Neuronal stem cell (in vitro differentiated cells): ENCODE data around the gene PTPRJ.

Experiments used
- DNase-seq: peaks from one replicate; pipeline ENCODE4 v3.0.0-alpha.2; 2013; ENCODE audit warnings: low spot score
- H2AFZ ChIP-seq: one replicate; pipeline ENCODE4 v1.6.1; 2013; ENCODE audit warnings: mild to moderate bottlenecking, low read length, inconsistent platforms
- H2AK5ac ChIP-seq: 2 replicates; pipeline ENCODE4 v1.6.1; 2013; ENCODE audit warnings: low read depth, mild to moderate bottlenecking, inconsistent platforms, low read length, moderate library complexity, mixed read lengths
- H2BK120ac ChIP-seq: 2 replicates; pipeline ENCODE4 v1.6.1; 2013; ENCODE audit warnings: low read depth, mild to moderate bottlenecking, inconsistent platforms, low read length, moderate library complexity, mixed read lengths
- H2BK12ac ChIP-seq: one replicate; pipeline ENCODE4 v1.6.1; 2013; ENCODE audit warnings: low read length, inconsistent platforms
- H2BK15ac ChIP-seq: 2 replicates; pipeline ENCODE4 v1.6.1; 2013; ENCODE audit warnings: mild to moderate bottlenecking, low read length, inconsistent platforms, mixed read lengths
- H2BK5ac ChIP-seq: one replicate; pipeline ENCODE4 v1.6.1; 2013; ENCODE audit warnings: inconsistent platforms, mild to moderate bottlenecking, low read length, moderate library complexity
- H3K14ac ChIP-seq: one replicate; pipeline ENCODE4 v1.6.1; 2013; ENCODE audit warnings: low read length, inconsistent platforms
- H3K18ac ChIP-seq: 2 replicates; pipeline ENCODE4 v1.6.1; 2013; ENCODE audit warnings: low read length, inconsistent platforms
- H3K23ac ChIP-seq: 2 replicates; pipeline ENCODE4 v1.6.1; 2013; ENCODE audit warnings: low read depth, mild to moderate bottlenecking, mixed read lengths, low read length, inconsistent platforms; ENCODE audit not compliant: poor library complexity
- H3K27ac ChIP-seq: replicated peaks from 3 replicates; pipeline ENCODE4 v1.5.1; 2013; ENCODE audit warnings: low read length, inconsistent platforms
- H3K27me3 ChIP-seq, 3 experiments: 2 replicates each; pipeline ENCODE4 v1.6.1; 2013; ENCODE audit warnings: low read length in 3 of 3, mild to moderate bottlenecking in 2 of 3, inconsistent platforms in 1 of 3, low read depth in 1 of 3, mixed read lengths in 1 of 3, moderate library complexity in 1 of 3; ENCODE audit not compliant: control insufficient read depth in 3 of 3, insufficient read depth in 3 of 3
- H3K36me3 ChIP-seq, 2 donors: replicated peaks in 1 of 2; 2 replicates each; pipeline ENCODE4 v1.6.1; 2013; ENCODE audit warnings: low read length in 2 of 2; ENCODE audit not compliant: control insufficient read depth in 2 of 2, insufficient read depth in 2 of 2
- H3K4ac ChIP-seq: 2 replicates; pipeline ENCODE4 v1.6.1; 2013; ENCODE audit warnings: inconsistent platforms, mild to moderate bottlenecking, low read length, moderate library complexity
- H3K4me1 ChIP-seq, 2 donors: 1 replicate in 1 of 2; 2 replicates in 1 of 2; pipeline ENCODE4 v1.6.1; 2013; ENCODE audit warnings: low read length in 2 of 2, low read depth in 1 of 2; ENCODE audit not compliant: control insufficient read depth in 2 of 2, insufficient read depth in 1 of 2
- H3K4me2 ChIP-seq: one replicate; pipeline ENCODE4 v1.6.1; 2013; ENCODE audit warnings: mild to moderate bottlenecking, low read length, inconsistent platforms; ENCODE audit not compliant: insufficient read depth, poor library complexity, severe bottlenecking
- H3K4me3 ChIP-seq, 2 donors: 2 replicates each; pipeline ENCODE4 v1.5.1; 2013; ENCODE audit warnings: low read length in 2 of 2, mild to moderate bottlenecking in 2 of 2, inconsistent platforms in 1 of 2, moderate library complexity in 1 of 2
- H3K79me1 ChIP-seq: one replicate; pipeline ENCODE4 v1.6.1; 2013; ENCODE audit warnings: low read depth, mild to moderate bottlenecking, inconsistent platforms, low read length, moderate library complexity
- H3K9ac ChIP-seq: one replicate; pipeline ENCODE4 v1.6.1; 2013; ENCODE audit warnings: mild to moderate bottlenecking, low read depth, low read length, inconsistent platforms; ENCODE audit not compliant: poor library complexity
- H3K9me3 ChIP-seq, 2 donors: replicated peaks in 1 of 2; 2 replicates each; pipeline versions ENCODE3 to v1.6.1; 2013; ENCODE audit warnings: low read length in 2 of 2, mild to moderate bottlenecking in 2 of 2, inconsistent platforms in 1 of 2, low read depth in 1 of 2, mixed read lengths in 1 of 2, moderate library complexity in 1 of 2; ENCODE audit not compliant: control insufficient read depth in 2 of 2, insufficient read depth in 1 of 2
- H4K8ac ChIP-seq: one replicate; pipeline ENCODE4 v1.6.1; 2013; ENCODE audit warnings: low read depth, mild to moderate bottlenecking, inconsistent platforms, low read length, moderate library complexity
- H4K91ac ChIP-seq: one replicate; pipeline ENCODE4 v1.6.1; 2013; ENCODE audit warnings: low read length, low read depth, mild to moderate bottlenecking, inconsistent platforms; ENCODE audit not compliant: poor library complexity
- WGBS, 2 donors: extraction: QIAGEN DNeasy Blood & Tissue Kit; methylation state at CpG; one replicate each; pipeline ENCODE4 v1.1.7; 2013; ENCODE audit warnings: missing lambda C conversion rate in 2 of 2, mixed read lengths in 1 of 2; ENCODE audit not compliant: insufficient read length in 2 of 2, insufficient replicate concordance in 1 of 2; ENCODE audit errors: extremely low coverage in 2 of 2; 5-methylcytosine and 5-hydroxymethylcytosine counted together

PTPRJ gene

GRCh38 chr11:48032721-48033120 is 52.4 kb downstream of the PTPRJ start:
- Histone ChIP-seq H3K23ac (no peak overlapping the region), H3K27ac (no peak overlapping the region), H4K8ac (no peak overlapping the region), H2AFZ (no peak overlapping the region), H3K79me1 (no peaks in the 10 kb centered on the region), H3K9me3 (no peaks in the 10 kb centered on the region), H3K4me1 (peaks cover 18 to 19% of the 10 kb centered on the region in 2 donors), H2BK120ac (no peak overlapping the region), H3K4me3 (no peak overlapping the region), H4K91ac (no peak overlapping the region), H2BK15ac (no peak overlapping the region), H3K14ac (no peak overlapping the region), H3K27me3 (no peaks in the 10 kb centered on the region), H3K4ac (no peak overlapping the region), H3K4me2 (no peak overlapping the region), H2BK5ac (no peak overlapping the region), H3K36me3 (peaks cover 0 to 6% of the 10 kb centered on the region in 2 donors), H3K9ac (no peak overlapping the region), H2BK12ac (no peak overlapping the region), H2AK5ac (no peak overlapping the region), H3K18ac (no peak overlapping the region)
- WGBS, 2 donors = 100% methylated on average over 1 of the region's 6 CpGs; no CpG with 5 or more reads in 1 of the 2 donors
- no peak for DNase-seq

- no peak overlapping the region for H4K91ac ChIP-seq
Measured at GRCh38 chr11:48033918-48034341, 53.6 kb downstream of the PTPRJ start.

GRCh38 chr11:48034926-48035871 is 54.8 kb downstream of the PTPRJ start:
- H3K23ac ChIP-seq = no peak overlapping the region
- no peak overlapping the region for H3K4ac ChIP-seq
- H3K4me3 ChIP-seq = no peak overlapping the region
- no peak overlapping the region for H3K18ac ChIP-seq
- no peak overlapping the region for H3K14ac ChIP-seq
- H3K79me1 ChIP-seq = no peaks in the 10 kb centered on the region
- H2BK5ac ChIP-seq = no peak overlapping the region
- H3K9me3 ChIP-seq = no peaks in the 10 kb centered on the region
- H4K8ac ChIP-seq = no peak overlapping the region
- no peak overlapping the region for H4K91ac ChIP-seq
- no peak overlapping the region for H2AK5ac ChIP-seq
- no peak overlapping the region for H2AFZ ChIP-seq
- H2BK120ac ChIP-seq = no peak overlapping the region
- H3K9ac ChIP-seq = no peak overlapping the region
- H3K27ac ChIP-seq = no peak overlapping the region
- no peak overlapping the region for H3K4me2 ChIP-seq
- H3K27me3 ChIP-seq = no peaks in the 10 kb centered on the region
- WGBS, 2 donors = no CpG with 5 or more reads among the region's 14 CpGs
- no peak overlapping the region for H2BK12ac ChIP-seq
- DNase-seq = no peak
- peaks cover 0 to 6% of the 10 kb centered on the region in 2 donors for H3K36me3 ChIP-seq
- H3K4me1 ChIP-seq = peaks cover 15 to 16% of the 10 kb centered on the region in 2 donors
- no peak overlapping the region for H2BK15ac ChIP-seq

More at GRCh38 chr11:48033918-48034341, 53.6 kb downstream of the PTPRJ start:
- no peak overlapping the region for H3K18ac ChIP-seq
- no peak overlapping the region for H3K4me3 ChIP-seq
- no peak overlapping the region for H2BK5ac ChIP-seq
- H3K79me1 ChIP-seq = no peaks in the 10 kb centered on the region
- H3K27ac ChIP-seq = no peak overlapping the region
- H3K23ac ChIP-seq = no peak overlapping the region
- H3K9ac ChIP-seq = no peak overlapping the region
- DNase-seq = no peak
- H2BK15ac ChIP-seq = no peak overlapping the region
- H3K4ac ChIP-seq = no peak overlapping the region
- no peak overlapping the region for H3K14ac ChIP-seq
- no peak overlapping the region for H2BK120ac ChIP-seq
- no peak overlapping the region for H2AK5ac ChIP-seq
- no peaks in the 10 kb centered on the region for H3K9me3 ChIP-seq
- no peak overlapping the region for H4K8ac ChIP-seq
- H3K4me2 ChIP-seq = no peak overlapping the region
- WGBS, 2 donors = no CpG with 5 or more reads among the region's 3 CpGs
- peaks cover 16 to 17% of the 10 kb centered on the region in 2 donors for H3K4me1 ChIP-seq
- no peak overlapping the region for H2BK12ac ChIP-seq
- H3K36me3 ChIP-seq = peaks cover 0 to 6% of the 10 kb centered on the region in 2 donors
- no peaks in the 10 kb centered on the region for H3K27me3 ChIP-seq
- H2AFZ ChIP-seq = no peak overlapping the region

- no peak overlapping the region for H3K4me2 ChIP-seq
- H4K8ac ChIP-seq = no peak overlapping the region
- H3K23ac ChIP-seq = no peak overlapping the region
- H2AK5ac ChIP-seq = no peak overlapping the region
- H2BK12ac ChIP-seq = no peak overlapping the region
- H2BK15ac ChIP-seq = no peak overlapping the region
- H3K4me1 ChIP-seq = peaks cover 15 to 16% of the 10 kb centered on the region in 2 donors
- no peak overlapping the region for H3K4me3 ChIP-seq
- no CpG with 5 or more reads among the region's 1 CpG for WGBS, 2 donors
- H3K27ac ChIP-seq = no peak overlapping the region
- no peak overlapping the region for H2BK120ac ChIP-seq
- H3K36me3 ChIP-seq = peaks cover 0 to 6% of the 10 kb centered on the region in 2 donors
- no peak overlapping the region for H4K91ac ChIP-seq
- H3K9ac ChIP-seq = no peak overlapping the region
- H3K9me3 ChIP-seq = no peaks in the 10 kb centered on the region
- H3K14ac ChIP-seq = no peak overlapping the region
- H2BK5ac ChIP-seq = no peak overlapping the region
- no peak overlapping the region for H3K18ac ChIP-seq
- no peaks in the 10 kb centered on the region for H3K27me3 ChIP-seq
- no peak overlapping the region for H2AFZ ChIP-seq
- no peaks in the 10 kb centered on the region for H3K79me1 ChIP-seq
- no peak for DNase-seq
- H3K4ac ChIP-seq = no peak overlapping the region
Measured at GRCh38 chr11:48036011-48036410, 55.7 kb downstream of the PTPRJ start.
